Epithelial cell of prostate (primary cell): ENCODE results near the gene C19orf73.
A peak's percentile ranks its signal among the peaks of the same experiment; 100 is the strongest.

Experiments used
- DNase-seq: peaks from one replicate; pipeline ENCODE4 v3.0.0-alpha.2; 2011; ENCODE audit warnings: low read depth, low spot score
- H3K27ac ChIP-seq: fragments of 450-650 bp; 2 replicates; pipeline ENCODE4 v1.5.1; 2017; ENCODE audit warnings: mild to moderate bottlenecking

The C19orf73 gene, protein sequence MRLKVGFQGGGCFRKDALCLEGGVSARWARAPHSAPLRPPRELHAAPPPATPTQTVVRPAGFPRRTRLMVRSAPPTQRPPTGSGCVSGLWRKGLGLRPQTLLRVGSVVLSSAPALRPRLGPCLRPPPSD

DNA sequence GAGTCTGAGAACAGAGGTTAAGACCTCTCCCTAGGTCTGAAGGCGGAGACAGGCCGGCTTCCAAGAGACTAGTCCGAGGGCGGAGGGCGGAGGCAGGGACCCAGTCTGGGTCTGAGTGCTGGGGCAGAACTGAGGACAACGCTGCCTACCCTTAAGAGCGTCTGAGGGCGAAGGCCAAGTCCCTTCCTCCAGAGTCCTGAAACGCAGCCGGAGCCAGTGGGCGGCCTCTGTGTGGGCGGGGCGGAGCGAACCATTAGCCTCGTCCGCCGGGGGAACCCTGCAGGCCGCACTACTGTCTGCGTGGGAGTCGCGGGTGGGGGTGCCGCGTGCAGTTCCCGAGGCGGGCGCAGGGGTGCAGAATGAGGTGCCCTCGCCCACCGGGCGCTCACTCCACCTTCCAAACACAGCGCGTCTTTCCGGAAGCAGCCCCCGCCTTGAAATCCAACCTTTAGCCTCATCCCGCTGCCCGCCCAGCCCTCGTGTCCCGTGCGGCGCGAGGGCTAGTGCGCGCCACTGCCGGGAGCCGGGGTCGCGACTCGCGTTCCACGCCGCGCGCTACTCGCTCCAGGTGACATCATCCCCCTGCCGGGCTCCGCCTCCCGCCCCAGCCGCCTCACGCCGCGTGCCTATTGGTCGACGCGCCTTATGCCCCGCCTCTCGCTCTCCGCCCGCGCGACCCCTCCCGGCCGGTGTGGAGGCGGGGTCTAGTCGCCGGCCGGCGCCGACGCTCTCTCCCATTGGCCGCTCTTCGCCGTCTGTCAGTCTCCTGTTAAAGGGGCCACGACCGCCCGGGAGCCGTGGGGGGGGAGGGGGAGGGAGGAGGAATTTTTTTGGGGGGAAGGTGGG lies at the start of gene C19orf73:
C19orf73 (minus strand) TSS at position 579 of the 846 bp plus-strand sequence; CDS start at position 458, 121 bp downstream.
- peak; percentile 64 for DNase-seq
- peak within 1 kb of the TSS; percentile 65 for H3K27ac ChIP-seq

DNA sequence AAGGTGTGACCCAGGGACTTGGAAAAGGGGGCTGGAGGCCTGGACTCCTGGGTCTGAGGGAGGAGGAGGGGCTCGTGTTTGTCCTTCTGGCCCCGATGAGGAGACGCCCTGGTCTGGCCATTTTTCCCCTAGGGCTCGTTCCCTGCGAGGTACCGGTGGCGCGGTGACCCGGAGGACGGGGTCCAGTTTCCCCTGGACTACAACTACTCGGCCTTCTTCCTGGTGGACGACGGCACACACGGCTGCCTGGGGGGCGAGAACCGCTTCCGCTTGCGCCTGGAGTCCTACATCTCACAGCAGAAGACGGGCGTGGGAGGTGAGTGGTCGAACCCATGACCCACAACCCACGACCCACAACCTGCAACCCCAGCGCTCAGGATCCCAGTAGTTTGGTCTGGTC lies 49.5 kb upstream of the C19orf73 start:
- DNase-seq, result no peak
- H3K27ac ChIP-seq, result no peak overlapping the region

DNA sequence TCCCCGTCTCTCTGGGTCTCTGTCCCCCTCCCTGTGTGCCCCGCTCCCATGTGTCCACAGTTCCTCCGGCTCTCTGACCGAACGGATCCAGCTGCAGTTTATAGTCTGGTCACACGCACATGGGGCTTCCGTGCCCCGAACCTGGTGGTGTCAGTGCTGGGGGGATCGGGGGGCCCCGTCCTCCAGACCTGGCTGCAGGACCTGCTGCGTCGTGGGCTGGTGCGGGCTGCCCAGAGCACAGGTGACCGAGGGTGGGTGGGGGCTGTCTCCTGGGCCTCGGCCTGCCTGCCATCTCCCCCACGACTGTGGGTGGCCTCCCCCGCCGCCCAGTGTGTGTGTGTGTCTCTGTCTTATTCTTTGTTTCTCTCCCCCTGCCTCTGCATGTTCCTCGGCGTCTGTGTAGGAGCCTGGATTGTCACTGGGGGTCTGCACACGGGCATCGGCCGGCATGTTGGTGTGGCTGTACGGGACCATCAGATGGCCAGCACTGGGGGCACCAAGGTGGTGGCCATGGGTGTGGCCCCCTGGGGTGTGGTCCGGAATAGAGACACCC lies 49.0 kb upstream of the C19orf73 start:
- H3K27ac ChIP-seq, result no peak overlapping the region
- no peak for DNase-seq

DNA sequence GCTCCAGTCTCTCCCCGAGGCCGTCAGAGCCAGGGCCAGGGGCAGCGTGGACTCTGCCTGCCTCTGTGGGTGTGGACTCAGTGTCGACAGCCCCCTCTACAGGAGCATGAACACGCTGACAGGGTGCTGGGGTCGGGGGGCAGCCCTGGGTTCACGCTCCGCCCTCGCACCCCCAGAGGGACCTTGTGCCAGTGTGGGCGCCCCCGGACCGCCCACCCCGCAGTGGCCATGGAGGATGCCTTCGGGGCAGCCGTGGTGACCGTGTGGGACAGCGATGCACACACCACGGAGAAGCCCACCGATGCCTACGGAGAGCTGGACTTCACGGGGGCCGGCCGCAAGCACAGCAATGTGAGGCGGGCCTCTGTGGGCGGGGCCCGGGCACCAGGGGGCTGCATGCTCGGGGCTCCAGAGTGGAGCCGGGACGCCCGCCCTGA lies 46.9 kb upstream of the C19orf73 start:
- DNase-seq, result no peak
- no peak overlapping the region for H3K27ac ChIP-seq

DNA sequence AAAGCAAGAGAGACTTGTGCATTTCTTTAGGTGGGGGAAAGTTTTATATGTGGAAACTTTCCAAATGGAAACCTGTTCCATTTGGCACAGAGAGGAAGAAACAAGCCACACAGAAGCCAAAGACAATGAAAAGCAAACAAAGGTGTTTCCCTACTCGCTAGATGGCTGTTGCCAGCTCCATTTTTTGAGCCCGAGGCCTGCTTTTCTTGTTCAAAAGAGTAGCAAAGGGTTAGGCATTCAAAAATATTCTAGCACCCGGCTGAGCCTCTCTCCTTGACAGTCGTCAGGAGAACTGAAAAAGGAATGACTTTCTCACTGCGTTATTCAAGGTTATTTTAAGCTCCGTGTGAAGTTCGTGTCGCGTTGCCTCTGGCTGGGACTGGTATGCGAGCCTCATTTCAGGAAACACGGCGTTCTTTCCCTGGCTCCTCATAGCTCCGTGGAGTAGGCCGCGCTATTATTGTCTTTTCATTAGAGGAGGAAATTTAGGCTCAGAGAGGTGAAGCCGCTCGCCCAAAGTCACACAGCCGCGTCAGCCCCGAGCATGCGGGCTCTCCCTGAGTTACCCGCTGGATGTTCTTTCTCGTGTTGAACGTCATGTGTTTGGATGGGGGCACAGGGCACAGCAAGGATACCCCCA lies 46.3 kb upstream of the C19orf73 start:
- DNase-seq, result no peak
- no peak overlapping the region for H3K27ac ChIP-seq

DNA sequence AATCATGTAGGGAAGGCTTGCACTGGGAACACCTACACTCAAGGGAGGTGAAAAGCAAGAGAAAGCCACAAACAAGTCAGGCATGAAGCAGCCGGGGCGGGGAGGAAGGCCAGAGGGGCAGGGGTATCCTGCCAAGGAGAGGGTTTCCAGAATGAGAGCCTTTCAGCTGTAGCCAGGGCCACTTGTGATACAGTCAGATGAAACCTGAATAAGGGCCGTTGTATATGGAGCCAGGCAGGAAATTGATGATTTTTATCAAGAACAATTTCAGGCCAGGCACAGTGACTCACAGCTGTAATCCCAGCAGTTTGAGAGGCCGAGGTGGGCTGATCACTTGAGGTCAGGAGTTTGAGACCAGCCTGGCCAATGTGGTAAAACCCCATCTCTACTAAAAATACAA lies 43.0 kb upstream of the C19orf73 start:
- H3K27ac ChIP-seq, result no peak overlapping the region
- no peak for DNase-seq

DNA sequence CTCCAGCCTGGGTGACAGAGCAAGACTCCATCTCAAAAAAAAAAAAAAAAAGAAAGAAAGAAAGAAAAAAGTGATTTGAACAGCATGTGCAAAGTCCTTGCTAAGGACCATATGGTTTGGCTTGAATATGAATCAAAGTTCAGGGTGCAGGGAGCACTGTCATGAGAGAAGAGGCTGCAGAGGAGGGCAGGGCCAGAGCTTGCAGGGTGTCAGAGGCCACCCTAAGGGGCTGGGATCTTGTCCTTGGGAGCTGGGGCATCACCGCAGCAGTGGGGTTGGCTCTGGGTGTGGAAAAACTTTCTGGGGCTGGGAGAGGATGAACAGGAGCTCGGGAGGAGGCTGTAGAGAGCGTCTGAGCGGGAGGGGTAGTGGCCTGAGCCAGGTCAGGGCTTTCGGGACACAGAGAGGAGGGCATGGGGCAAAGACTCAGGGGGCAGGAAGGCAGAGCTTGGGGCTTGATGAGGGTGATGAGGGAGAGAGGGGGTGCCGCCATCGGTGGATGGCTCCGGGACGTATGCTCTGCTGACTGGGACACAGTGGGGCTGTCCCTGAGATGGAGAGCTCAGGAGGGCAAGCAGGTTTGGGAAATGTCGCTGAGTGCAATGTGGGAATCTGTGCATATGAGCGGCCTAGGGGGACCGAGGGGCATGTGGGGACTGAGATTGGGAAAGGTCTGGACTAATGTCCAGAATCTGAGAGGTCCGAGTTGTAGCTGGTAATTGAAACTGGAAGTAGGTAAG lies 41.7 kb upstream of the C19orf73 start:
- H3K27ac ChIP-seq, result no peak overlapping the region
- DNase-seq, result no peak

DNA sequence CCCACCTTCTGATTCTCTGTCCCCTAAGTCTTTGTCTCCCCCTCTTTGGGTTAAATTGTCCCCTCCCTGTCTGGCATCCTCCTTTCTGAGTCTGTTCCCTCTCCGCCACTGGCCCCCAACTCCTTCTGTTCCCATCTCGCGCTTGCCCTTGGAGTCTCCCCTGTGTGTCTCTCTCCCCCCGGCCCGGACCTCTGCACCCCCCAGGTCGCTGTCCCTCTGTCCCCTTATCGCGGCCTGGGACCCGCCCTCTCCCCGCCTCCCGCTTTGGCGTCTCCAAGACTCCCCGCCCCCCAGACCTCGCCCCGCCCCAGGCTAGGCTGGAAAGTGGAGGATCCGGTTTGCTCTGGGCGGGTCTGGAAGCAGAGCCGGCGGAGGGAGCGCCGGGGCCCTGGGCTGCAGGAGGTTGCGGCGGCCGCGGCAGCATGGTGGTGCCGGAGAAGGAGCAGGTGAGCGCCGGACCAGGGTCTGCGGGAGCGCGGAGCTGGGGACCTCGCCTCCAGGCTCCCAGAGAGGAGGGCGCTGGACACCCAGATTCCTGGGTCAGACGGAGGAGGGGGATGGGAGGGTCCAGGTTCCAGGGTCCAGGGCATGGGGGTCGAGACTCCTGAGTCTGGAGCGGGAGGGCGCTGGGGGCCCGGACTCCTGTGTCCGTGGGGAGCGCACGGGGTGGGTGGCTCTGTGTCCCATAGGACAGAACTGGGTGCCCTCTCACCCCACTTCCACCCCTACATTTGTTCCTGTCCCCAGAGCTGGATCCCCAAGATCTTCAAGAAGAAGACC lies 38.7 kb upstream of the C19orf73 start, which contains the start of gene TRPM4:
TRPM4 (plus strand) TSS at position 348 of the 780 bp plus-strand sequence; CDS start at position 423, 75 bp downstream.
- peak within 1 kb of the TSS; percentile 69 for H3K27ac ChIP-seq
- no peak for DNase-seq

DNA sequence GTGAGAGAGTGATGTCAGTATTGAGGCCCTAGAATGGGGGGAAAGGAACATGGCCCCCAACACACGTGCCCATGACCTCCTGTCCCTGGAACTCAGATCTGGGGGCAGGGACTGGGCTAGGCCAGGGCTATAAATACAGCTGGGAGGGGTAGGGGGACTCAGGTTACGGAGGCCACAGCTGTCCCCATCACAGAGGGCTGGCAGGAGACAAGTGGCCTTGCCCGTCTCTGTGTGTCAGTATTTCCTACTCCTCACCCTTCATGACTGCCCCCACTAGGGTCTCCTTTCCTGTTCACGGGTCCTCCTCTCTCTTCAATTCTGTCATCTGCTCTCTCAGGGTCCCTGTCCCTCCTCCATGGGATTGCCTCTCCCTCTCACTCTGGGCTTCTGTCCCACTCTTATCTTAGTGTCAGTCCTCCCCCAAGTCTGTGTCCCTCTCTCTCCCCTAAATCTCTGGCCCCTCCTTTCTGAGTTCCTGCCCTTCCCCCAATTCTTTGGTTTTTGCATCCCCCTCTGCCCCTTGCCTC lies 36.9 kb upstream of the C19orf73 start:
- no peak overlapping the region for H3K27ac ChIP-seq
- DNase-seq, result no peak

DNA sequence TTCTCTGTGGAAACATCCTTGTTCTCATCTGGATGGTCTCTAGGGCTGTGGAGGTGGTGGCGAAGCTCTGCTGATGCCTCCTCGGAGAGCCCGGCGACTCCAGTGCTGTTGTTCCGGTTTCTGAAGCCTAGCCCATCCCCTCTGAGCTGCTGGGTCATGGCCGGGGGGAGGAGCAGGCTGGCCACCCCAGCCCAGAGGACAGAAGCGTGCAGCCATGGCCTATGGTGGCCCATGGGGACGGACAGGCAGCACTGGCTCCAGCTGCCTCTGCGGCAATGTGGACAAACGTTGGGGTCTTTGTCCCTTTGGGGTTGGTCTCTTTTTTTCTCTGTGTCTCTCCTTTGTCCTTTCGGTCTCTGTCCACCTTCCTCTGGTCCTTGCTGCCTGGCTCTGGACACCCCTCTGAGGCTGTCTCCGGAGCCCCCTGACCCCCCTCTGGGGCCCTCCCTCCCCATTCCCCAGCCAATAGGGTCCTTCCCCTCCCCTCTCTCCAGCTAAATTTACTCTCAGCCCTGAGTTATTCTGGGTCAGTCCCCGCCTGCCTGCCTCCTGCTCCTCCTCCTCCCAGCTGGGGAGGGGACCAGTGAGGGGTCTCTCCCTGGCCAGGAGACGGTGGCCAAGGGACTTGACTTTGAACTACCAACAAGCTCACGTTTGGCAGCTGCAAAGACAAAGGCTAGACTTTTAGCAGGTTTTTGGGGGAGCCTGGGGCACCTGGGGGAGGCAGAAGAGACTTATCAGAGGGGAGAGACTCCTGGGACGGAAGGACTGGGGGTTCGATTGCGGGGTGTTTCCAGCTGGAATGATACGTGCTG lies 36.3 kb upstream of the C19orf73 start, which contains the start of gene HRC:
HRC (minus strand) TSS at position 392 of the 815 bp plus-strand sequence; CDS start at position 233, 159 bp downstream.
- no peak for DNase-seq
- H3K27ac ChIP-seq, result no peak within 1 kb of the TSS

DNA sequence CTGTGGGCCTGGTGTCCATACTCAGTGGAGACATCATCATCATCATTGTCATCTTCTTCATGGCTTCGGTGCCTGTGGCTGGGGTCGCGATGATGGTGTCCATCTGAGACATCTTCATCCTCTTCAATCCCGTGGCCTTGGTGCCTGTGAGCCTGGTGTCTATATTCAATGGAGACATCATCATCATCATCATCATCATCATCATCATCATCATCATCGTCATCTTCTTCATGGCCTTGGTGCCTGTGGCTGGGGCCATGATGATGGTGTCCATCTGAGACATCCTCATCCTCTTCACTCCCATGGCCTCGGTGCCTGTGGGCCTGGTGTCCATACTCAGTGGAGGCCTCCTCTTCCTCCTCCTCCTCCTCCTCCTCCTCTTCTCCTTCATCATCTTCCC lies 35.3 kb upstream of the C19orf73 start:
- DNase-seq, result no peak
- H3K27ac ChIP-seq, result no peak overlapping the region

DNA sequence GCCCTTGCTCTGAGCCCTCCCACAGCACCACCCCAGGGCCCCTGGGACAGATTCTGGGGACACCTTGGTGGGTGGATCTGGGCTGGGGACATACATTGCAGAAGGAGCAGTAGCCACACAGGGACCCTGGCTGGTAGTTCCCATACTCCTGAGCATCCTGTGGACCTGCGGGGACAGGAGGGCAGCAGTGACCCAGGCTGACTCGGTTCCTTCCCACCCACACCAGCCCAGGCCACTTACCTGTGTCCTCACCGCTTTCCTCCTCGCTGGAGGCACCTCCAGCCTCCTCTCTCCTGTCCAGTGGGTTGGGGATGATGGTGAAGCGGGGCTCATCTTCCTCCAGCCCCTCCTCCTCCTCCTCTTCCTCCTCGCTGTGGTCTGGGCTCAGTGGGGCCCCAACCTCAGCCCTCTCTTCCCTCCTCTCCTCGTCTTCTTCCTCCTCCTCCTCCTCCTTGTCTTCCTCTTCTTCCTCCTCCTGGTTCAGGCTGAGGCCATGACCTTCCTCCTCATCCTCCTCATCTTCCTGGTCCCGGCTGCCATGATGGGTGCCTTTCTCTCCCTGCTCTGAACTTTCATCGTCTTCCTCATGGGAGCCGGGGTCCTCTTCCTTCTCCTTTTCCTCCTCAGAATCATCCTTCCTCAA lies 34.3 kb upstream of the C19orf73 start:
- H3K27ac ChIP-seq, result no peak overlapping the region
- no peak for DNase-seq

DNA sequence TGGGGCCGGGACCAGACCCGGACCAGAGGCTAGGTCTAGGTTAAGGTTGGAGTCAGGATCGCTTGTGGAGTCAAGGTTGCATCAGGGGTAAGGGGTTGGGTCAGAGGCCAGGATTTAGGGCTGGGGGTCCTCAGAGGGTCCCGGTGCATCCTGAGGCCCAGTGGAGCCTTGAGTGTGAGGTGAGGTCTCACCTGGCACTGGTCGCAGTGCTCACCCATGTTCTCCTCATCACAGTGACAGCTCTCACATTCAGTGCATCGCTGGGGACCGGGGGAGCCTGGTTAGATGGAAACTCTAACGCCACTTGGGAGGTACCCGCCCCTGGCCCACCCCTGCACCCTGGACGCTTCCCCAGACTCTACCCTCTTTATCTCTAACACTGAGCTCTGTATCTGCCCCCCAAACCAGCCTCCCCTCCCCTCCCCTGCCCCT lies 33.2 kb upstream of the C19orf73 start:
- no peak overlapping the region for H3K27ac ChIP-seq
- DNase-seq, result no peak

DNA sequence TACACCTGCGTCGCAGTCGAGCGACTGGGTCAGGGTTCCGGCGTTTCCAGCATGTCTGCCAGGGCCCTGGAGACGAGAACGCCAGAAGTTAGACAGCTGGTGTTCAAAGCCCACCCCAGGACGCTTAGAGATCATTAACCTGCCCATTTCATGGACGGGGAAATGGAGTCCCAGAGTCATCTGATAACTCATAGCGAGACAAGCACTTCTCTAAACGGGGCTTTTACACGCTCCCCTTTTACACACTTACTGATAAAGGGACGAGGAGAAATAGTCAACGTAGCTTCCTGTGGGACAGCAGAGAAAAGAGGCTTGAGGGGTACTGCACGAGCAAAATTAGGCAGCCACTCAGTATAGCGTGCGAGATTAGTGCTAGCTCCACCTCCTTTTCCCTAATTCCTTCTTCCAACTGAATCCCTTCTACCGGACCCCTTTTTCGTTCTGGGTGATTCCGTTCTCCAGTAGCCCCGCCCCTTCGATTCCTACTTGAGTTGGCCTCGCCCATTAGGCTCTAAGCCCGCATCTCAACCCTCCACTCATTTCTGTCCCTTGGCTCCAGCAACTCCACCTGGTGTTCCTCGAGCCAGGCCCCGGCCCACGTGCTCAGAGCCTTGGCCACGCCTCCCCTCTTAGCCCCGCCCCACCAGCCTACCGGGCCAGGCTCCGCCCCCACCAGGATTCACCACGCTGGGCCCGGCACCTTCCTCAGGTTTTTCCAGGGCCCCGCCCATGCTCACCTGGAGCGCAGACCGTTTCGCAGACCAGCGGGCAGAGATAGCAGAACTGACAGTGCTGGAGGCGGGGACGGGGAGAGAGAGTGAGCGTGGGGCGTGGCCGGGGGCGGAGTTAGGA lies 32.5 kb upstream of the C19orf73 start:
- DNase-seq, result no peak
- H3K27ac ChIP-seq, result no peak overlapping the region

DNA sequence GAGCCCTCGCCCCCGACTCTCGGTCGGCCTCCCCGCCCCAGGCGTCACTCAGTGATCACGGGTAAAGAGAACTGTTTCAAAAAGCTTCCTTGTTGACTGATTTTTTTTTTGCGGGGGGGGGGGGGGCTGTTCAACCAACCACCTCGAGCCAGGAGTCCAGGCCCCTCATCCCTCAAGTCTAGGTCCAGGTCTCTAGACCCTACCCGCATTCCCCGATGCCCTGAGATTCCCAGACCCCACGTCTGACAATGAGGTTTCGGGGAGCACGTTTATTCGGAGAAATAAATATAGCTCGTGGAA lies 32.0 kb upstream of the C19orf73 start:
- H3K27ac ChIP-seq, result no peak overlapping the region
- no peak for DNase-seq

DNA sequence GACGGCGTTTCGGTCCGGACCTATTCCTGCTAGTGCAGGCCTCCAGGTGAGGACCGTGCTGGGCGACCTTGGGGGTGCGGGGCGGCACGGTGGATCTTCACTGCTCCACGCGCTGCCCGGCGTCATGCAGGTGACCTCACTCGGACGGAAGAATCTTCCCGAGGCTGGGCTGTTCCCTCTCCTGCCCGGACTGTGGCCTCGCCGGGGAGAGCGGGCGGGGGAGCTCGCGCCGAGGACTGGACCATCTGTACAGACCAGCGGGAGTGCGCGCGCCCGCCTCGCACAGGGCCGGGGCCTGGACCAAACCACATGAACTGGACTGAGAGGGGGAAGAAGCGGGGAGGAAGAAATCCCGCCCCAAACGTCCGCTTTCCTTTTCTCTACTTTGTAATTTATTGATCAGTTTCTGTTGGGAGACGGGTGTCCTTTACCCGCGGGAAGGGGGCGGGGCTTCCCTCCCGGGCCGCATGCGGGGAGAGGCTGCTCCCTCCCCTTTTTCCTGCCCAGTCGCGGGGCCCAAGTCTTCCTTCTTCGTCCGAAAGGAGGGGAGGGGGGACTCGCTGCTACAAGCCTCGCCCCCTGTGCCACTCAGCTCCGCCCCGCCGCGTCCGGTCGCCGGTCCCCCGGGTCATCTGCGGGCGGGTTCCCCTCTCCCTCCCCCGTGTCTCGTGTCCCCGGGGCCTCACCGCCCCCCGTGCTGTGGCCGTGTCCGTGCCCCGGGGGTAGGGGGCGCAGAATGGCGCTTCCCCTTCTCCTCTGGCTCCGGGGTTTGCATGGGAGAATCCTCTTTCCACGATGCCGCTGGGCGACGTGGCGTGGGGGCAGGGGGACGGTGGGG lies 31.4 kb upstream of the C19orf73 start:
- peak overlapping the region; percentile 31 for H3K27ac ChIP-seq
- no peak for DNase-seq
